GM15510 (cell line): ENCODE measurements around the gene TCF4.

Experiments used
- POLR2A ChIP-seq: IDR thresholded peaks from 3 replicates; pipeline ENCODE4 v1.6.1; 2011; ENCODE audit warnings: borderline replicate concordance; ENCODE audit not compliant: insufficient read length; ENCODE audit errors: extremely low read depth

The TCF4 gene

DNA sequence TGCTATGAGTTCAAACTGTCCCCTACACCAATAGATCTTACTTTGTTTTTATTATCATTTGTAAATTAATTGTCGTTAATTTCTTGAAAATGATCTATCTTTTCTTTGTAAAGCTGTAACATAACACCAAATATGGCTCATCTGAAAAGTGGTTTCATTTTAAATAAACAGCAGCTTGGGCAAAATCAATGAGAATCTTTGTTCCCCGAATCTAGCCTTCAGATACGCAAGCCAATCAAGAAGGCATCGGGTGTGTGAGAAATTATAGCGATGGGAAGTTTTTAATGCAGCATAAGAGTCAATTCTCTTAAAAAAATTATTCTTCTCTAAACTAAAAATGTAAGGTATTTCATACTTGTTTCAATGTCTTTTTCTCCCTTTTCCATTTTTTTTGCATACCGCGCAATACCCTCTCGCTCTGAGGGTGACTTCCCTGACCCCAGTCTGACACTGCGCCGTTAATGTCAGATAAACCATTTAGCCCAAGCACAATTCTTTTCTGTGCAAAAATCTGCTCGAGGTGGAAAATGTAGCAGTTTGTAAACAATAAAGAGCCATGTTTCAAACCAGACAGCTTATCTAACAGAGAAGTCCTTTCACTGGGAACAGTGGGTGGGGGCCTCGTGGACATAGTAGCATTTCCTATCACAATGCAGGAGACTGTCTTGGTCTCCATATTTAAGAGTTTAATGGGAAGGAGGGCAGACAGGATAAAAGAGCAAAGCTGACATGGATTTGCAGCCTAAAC, 129.4 kb downstream of the TCF4 start:
- TF ChIP-seq POLR2A, result no peak

DNA sequence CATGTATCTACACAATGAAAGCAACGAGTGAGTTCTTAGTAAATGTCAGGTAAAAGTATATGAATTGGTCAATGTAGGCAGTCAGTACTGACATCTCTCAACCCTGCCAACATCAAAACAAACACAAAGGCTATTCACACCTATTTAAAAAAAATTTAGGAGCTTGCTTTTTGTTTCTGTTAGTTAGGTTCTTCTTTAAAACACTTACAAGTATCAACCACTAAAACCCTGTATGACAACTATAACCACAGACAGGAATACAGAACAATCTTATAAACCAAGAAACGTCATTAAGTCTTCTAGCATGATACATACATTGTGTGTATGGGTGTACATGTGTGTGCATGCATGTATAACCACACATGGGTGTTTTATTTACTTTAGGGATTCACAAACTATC, 131.0 kb downstream of the TCF4 start:
- no peak for TF ChIP-seq POLR2A

DNA sequence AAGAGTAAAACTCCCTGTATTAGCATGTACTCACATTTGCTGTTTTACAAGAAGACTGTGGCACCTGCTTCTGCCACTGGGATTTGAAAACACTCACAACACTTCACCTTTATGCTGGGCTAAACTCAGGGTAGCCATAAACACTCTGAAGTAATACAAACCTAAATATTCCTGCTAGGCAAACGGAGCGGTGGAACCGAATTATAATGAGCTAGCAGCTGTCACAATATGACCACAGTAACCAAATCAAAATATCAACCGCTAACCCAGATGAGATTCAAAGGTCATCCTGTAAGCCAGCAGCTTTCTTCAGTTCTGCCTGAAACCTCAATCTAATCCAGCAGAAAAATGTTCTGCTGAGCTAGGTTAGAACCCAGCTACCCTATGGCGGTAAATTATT, 132.1 kb downstream of the TCF4 start:
- TF ChIP-seq POLR2A, result no peak

DNA sequence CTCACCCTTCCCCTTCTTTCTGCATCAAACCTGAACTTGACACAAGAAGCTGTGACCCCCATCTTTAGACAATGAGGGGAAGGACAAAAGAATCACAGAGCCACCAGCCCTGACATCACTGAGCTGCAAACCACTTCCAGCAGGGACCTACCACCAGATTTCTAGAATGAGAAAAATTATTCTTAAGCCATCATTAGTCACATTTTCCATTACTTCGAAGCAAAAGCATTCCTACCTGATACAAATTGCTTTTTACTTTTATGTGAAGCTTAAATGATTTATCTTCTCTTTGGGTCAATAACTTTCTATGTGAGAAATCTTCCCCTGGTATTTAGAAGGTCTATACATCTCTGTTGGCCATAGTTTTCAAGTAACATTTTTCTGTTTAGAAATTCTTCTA, 134.8 kb downstream of the TCF4 start:
- TF ChIP-seq POLR2A, result no peak

DNA sequence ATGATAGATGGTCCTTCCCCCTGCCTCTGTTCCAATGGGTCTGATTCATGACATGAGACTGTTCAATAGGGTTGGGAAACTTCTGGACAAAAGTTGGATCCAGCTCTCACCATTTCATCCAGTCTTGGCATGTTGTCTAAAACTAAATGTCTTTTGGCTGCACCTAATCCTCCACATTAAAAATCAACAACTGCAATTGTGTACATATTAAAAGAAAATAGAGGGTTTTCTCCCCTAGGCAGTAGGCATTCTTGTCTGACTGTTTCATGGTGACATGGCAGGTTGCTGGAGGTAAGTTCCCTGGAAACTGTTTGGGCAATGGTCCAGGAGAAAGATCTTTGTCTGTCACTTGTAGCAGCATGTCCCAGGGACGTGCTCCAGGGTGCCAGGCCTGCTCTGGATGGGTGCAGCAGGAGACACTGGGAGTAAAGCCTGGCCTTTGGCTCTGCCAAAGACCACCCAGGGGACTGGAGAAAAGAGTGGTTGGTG, 135.8 kb downstream of the TCF4 start:
- no peak for TF ChIP-seq POLR2A

DNA sequence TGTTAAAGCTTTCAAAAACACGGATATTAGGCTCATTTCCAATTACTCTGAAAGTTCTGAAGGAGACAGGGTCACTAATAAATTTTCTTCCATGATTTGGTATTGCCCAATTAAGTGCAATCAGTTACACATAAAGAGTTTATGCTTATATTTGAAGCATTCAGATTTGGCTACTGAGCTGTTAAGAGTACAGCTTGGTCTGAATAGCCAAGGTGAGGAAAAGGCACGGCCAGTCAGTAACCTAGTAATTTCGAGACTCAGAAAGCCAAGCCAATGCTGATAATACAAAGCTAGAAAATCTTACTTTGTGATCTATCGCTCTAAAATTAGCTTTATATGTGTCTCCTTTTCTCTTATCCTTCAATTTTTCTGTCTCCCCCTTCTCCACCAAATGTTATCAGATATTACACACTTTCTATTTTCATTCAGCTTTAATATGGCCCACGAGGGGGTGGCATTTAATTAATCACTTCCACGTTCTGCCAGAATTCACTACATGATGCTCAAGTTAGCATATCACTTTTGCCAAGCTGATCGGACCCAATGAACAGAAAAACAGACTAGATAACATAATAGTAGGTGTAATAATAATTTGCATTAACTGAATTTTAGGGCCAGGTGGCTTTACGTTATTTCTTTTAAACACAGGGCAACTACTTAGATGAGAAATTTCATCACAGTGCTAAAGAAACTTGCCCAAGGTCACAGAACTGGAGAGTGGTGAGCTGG, 138.4 kb downstream of the TCF4 start:
- no peak for TF ChIP-seq POLR2A

DNA sequence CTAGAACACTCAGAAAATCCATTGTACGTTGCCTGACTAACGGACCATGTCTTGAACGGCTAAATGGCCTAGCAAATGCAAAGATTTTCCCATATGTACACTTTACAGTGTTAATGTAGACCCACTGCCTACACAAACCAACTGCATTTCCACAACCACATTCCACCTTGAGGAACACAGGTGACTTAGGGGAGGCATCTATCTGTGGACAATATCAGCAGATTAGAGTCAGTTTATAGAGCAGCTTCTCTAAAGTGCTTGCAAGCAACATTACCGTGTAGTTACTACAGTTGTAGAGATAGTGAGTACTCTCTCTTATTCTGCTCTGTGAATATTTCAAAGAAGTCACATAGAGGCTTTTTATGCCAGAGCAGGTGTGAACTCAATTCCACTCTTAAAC, 139.6 kb downstream of the TCF4 start:
- TF ChIP-seq POLR2A, result no peak

DNA sequence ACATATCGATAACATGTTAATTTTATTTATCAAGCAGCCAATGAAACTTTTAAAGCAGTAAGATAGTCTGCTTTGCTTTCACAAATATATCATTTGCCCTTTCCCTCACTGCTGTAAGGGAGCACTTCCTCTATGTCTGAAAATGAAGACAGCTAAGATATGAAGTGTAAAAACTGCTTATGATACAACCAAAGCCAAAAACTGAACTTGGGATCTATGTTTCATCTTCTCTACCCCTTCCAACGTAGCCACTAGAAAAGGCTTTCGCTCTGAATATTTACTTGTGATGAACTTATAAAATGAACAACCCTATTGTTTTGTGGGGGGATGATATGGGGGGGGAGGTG, 140.3 kb downstream of the TCF4 start:
- TF ChIP-seq POLR2A, result no peak

DNA sequence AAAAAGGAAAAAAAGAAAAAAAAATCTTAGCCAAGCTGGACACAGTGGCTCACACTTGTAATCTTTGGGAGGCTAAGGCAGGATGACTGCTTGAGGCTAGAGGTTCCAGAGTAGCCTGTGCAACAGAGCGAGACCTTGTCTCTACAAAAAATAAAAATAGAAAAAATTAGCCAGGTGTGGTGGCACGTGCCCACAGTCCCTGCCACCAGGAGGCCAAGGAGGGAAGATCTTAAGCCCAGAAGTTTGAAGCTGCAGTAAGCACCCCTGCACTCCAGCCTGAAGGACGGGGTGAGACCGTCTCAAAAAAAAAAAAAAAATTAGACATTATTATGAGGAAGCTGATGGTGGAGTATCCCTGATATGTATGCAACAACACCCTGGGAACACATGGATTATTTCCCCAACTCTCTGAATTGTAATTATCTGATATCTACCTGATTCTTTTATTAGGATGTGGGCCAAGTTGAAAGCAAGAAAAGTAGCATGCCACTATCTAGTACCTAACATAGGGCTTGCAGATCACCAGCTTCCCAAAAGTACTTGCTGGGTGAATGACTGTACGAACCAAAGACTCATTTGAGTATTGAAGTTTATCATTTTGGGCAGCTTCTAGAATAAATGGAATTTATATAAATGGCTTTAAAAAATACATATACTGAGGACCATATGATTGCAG, 140.9 kb downstream of the TCF4 start:
- no peak for TF ChIP-seq POLR2A

DNA sequence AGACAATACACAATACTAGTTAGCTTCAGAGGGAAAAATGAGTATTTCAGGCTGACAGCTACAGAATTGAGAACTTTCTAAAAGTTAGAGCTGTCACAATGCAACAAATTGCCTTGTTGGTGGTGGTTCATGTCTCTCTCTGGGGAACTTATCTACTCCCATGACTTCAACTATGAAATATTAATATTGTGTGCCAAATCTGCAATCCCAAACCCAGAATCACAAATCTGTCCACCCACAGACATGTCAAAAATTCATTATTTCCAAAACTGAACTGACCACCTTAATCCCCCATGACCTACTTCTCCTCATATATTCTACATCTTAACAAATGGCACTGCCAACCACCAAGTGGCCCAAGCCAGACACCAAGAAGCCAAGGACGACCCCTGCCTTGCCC, 143.5 kb downstream of the TCF4 start:
- TF ChIP-seq POLR2A, result no peak

DNA sequence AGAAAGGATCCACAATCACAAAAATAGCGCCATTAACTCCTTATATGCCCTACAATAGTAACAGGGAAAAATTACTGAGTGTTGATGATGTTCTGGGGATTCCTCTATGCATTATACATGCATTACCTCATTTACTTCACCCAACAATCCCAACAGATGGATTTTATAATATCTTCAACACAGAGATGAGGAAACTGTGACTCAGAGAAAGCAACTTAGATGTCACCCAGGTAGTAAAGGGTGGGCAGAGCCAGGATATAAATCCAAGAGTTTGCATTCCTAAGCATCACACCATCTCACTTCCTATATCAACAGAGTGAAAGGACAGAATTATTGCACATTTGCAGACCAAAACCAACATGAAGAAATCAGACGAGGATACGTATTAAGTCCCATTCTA, 144.2 kb downstream of the TCF4 start:
- no peak for TF ChIP-seq POLR2A

DNA sequence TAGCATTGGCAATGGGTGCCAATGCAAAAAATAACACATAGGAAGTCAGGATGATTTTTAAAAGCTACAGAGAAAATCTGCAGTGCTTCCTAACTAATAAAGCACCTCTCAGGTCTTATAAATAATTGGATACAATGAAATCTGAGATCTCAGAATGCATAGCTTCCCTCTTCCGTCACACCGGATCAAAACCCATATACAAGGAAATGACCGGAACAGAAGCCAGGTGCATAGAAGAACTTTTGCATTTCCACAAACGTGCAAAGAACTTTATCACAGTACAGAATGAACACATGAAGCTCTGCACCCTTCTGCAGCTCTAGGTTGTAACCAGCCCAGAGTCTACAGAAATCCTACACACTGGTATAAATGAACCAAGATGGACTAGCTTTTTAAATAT, 145.4 kb downstream of the TCF4 start:
- no peak for TF ChIP-seq POLR2A

DNA sequence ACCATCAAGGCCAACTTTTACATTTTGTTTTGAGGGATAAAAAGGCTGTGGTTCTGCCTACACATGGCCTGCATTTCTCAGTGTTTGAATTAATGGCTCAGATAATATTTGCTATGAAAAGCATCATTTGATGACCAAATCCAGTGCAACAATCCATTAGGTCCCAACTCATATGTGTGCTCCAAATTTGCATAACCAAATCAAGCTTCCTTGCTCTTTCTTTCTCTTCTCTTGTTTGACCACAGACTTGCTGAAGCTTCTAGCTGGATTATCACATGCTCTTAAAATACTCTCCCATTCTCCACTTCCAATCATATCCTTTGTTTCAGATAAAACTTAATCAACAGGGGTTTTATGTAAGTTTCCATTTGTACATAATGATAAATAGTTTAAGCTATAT, 147.0 kb downstream of the TCF4 start:
- no peak for TF ChIP-seq POLR2A

DNA sequence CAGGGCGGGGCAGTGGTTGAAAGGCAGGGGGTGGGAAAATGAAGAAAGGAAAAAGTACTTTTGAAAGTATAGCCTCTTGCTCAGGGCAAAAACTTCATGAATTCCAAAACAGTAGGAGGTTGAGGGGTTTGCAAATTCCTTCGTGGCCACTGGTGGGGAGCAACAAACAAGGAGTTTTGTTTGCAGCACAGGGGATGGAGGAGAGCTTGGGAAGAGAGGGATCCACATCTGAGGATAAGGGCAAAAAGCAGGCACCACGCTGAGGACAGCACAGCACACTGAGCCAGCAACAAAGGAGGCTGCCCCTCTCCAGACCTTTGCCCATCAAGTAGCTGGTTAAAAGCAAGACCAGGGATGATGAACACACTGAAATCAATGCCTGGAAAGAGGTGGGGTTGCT, 148.9 kb downstream of the TCF4 start:
- TF ChIP-seq POLR2A, result no peak

DNA sequence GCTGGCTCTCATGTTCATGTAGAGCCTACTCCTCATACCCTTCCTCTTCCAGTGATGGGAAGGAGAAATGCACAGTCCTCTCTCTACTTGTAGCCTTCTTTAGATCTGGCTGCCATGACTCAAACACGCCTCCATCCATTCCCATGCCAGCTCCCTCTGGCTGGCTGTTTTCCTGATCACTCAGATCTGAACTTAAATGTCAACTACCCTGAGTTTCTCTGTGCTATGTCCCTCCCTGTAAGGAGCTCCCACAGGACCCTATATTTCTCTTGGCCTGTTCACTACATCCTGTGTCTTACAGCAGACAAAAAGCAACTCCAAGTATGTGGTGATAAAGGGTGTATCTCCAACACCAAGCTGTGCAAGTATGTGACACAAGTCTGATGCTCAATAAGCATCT, 152.4 kb downstream of the TCF4 start:
- TF ChIP-seq POLR2A, result no peak

DNA sequence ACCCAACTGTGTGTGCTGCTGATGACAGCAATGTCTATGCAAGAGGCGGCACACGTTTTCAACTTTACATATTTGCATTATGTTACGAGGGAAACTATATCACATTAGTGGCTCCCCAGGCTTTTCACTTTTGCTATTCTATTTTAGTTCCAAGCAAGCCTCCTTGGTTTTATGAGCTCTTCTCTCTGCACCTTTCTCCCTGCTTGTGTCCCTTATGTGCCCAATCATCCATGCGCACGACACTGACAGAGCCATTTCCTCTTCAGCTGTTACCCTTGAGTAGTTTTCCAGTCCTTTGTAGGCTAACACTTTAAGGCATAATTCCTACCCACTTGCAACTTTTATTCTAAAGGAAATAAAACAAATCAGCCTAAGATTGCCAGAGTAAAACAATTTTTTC, 154.3 kb downstream of the TCF4 start:
- TF ChIP-seq POLR2A, result no peak
